GM19463 (cell line): ENCODE results near the gene ALG6.

Source experiments
- ATAC-seq: cut with Tn5 transposase; IDR thresholded peaks from one replicate; pipeline ENCODE4 v1.9.1; 2021; ENCODE audit warnings: mild to moderate bottlenecking, moderate library complexity; ENCODE audit not compliant: unreplicated experiment

The ALG6 gene

DNA sequence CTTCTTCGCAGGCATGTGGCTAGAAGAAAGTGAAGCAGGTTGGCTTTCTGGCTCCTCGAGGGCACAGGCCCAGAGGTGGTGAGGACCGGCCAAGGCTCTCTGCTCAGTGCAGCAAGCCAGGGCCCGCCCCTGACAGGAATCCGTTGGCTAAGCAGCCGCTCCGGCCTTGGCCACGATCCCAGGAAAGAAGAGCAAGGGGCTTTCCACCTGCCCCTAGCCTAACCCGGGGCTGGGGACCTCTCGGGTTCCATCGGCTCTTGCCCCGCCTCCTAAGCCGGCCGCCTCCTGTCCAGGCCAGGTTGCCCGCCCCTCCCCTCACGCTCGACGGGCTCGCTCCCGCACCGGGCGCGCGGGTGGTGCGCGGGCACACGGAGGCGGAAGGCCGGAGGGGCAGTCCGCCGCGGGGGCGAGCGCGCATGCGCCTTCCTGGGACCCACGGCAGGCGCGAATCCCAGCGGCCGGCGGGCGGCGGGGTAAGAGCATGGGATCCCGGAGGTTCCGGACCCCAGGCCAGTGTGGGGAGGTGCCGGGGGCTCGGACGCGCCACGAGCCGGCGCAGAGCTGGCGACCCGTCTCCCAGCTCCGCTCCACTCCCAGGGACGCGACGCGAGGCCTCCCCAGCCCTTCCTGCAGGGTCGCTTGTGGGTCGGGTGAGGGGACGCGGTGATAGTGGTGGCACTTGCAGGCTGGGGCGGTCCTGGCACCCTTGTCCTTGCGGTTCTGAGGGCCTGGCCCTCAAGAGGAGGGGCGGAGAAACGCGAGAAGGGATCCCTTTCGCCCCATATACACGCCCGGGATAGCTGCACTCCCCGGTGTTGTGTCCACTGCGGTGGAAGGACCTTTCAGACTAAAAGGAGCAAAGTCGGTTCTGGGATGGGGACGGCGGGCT is at the start of gene ALG6:
TSS of gene ALG6 (plus strand) at position 413 of the 889 bp plus-strand sequence. CDS start 3,351 bp downstream, outside the sequence.
- ATAC-seq: peak; percentile 93

DNA sequence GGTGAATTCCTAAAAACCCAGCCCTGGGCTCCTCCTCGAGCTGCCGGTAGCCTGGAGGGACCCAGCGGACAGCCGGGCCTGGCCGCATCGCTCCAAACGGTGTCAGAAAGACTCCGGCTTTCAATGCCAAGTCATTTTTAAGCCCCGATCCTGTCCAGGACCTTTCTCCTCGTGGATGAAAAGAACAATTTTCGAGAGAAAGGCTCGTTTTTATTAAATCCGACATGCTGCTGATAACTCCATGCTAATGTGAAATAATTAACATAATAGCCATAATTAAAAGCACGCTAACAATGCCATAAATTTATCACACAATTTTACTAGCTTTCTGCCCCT is 49.6 kb upstream of the ALG6 start:
- no peak for ATAC-seq

DNA sequence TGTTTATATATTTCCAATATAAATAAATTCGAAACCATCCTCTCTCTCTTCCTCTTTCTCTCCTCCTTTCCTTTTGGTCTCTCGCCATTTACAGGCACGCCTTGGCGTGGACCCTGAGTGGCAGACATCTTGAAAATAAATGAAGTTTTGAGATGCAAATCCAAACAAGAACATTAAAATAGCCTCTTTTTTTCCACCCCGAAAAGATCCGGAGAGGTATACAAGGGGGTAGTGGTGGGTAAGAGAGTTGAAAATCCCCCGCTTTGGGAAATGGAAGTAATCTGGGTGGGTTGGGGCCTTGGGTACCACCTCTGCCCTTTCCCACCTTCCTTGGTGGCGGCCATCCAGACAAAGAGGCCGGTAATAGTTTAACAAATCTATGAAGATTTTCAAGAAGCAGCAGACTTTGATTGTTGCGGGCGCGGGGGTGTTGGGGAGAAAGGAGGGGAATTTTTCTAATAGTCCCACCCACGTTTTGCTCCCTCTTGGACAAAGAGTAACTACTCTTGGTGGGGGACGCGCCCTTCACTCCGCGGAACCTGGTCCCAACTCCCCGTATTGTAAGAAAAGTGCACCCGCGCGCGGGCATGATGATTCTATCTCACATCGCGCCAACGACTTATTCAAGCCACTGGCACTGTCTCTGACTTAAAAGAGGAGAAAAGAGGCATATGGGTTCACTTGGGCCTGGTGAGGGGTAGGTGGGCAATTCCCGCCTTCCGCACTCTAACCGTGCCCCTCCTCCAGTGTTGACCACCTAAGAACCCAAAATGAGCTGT is 49.0 kb upstream of the ALG6 start:
- ATAC-seq: no peak

DNA sequence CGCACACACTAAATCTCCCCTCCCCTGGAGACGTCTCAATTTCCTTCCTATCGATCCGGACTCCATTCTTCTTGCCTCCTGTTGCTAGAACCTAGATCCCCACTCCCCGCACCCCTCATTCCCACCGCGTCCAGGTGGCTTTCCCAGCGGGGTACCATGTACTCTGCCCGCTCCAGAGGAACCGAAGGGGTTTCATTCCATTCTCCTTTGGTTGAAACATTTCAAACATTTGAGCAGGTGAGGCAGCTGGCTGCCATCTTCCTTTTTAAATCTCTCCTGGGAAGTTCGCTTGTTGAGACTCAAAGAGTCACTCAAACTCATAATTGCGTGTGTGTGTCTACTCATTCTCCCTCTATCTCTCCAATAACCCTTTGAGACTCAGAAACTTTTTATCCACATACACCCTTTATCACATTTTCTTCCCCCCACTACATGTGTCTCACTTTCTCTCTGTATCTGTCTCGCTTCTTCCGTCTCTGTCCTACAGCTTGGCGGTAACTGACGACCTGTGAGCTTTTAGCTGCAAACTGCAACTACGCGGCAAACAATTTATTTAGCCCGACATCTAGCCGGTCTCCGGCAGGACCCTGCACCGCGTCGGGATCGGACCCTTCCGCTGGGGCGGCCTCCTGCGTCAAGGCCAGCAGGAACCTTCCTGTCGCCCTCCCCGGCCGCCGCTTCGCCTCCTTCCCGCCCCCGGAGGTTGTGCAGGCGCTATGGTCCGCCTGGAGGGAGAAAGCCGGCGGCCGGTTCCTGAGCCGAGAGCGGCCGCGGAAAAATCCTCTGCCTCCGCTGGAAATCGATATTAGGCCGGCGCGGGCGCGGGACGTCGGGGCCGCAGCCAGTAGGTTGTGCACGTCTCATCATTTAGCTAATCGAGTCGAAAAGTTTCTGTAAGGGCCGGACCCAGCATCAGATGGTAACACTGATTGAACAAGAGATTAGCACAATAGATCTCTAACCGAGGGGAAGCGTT is 48.1 kb upstream of the ALG6 start:
- no peak for ATAC-seq

DNA sequence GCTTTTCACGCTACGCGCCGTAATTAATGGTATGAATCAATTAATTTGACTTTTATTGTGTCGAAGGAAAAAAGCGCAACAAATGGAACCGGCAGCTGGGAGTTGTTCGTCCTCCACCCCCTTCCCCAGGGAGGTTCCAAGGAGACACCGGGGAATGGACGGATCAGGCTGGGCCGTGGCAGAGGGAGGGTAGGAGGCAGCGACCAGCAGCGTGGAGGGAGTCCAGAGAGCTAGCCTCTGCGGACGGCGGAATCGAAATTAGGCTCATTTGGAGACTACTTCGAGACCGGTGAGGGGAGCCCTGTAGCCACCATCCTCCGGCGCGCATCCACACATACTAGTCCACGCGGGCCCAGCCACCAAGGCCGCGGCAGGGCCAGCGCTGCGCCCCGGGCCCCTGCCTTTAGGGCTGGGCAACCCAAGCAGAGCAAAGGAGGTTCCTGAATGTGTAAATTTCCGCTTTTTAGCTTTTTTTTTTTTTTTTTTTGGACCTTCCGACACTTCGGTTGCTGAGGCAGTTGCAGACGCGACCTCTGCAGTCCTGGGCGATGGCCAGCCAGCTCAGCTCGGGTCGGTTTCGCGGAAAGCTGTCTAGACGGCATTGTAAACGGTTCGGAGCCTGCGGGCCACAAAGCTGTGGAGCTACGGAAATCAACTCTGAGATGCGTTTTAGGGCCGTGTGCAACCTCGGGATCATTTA is 47.3 kb upstream of the ALG6 start:
- no peak for ATAC-seq

DNA sequence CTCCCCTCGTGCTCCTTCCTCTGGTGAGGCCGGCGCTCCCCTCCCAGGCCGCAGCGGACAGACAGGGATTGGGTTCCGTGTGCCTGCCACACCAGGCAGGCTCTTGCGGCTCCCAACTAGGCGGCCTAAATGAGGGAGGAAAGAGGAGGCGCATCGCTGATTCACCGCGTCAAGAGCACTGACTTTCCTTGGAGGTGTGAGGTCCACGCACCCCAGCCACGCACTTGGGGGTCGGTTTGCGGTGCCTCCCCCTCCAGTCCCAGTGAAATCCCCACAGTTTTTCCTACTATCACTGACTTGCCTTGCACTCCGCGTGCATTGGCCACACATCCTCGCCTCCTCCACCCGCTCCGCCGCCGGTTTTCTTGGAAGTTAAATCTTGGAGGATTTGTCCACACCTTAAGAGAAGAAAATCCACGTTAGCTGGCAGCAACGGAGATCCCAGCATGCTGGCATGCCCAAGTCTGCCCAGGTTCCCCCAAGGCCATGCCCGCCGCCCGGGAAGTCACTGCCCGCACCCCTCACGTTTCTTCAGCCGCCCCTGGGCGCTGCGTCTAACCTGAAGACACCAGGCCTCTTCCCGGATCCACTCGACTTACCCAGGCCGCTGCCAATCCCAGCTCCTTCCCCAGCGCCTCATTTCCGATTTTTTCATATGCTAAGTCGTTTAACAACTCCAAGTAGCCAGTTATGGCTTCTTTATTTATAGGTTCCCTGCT is 46.2 kb upstream of the ALG6 start:
- no peak for ATAC-seq

DNA sequence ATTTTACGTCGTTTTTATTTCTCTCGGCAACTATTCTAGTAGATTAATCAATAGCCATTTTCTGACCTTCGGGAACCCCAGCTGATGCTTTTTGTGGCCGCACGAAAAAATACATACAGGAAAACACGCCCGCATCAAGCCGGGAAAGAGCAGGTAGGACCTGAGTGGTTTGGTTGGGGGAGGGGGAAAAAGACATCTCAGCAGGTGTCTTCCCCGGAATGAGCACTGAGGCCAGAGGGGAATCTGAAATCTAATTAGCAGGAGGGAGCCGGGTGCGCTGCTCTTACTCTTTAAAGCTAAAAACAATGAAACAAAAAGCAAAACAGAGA is 45.7 kb upstream of the ALG6 start:
- ATAC-seq: no peak

DNA sequence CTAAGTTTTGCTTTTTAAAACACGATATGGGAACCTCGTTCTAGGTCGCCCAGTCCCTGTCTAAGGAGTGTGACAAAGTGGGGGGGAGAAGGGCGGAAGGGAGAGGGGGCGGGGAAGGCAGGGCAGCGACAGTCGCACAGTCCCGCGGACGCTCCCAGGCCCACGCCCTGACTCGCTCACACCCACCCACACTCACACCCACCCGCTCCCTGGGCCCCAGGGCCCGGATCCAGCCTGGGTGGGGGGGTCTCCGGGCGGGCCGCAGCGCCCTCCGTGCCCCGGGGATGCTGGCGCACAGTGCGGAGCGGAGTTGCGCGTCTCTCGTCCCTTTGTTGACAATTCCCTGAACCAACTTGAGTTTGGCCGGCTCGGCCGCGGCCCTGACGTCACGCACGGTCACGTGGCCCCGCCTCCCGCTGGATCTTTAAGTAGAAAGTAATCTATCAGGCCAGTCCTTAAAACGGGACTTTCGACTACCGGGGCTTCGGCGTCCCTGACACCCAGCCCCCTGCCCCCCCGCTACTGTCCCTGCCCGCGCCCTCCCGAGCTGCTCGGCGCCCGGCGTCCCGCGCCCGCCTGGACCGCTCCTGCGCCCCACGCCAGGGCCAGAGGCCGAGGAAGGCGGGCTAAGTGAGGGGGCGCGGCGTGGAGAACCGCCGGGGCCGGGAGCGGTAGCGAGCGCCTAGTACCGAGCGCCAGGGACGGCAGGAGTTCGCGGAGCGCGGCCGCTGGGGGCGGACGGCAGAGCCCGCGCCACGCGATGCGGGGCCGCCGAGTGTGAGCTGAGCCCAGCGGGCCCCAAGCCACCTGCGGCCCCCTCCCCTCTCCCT is 45.1 kb upstream of the ALG6 start, which contains the start of gene FOXD3:
TSS of gene FOXD3 (plus strand) at position 454 of the 830 bp plus-strand sequence. CDS start 492 bp downstream, outside the sequence.
- ATAC-seq: no peak

DNA sequence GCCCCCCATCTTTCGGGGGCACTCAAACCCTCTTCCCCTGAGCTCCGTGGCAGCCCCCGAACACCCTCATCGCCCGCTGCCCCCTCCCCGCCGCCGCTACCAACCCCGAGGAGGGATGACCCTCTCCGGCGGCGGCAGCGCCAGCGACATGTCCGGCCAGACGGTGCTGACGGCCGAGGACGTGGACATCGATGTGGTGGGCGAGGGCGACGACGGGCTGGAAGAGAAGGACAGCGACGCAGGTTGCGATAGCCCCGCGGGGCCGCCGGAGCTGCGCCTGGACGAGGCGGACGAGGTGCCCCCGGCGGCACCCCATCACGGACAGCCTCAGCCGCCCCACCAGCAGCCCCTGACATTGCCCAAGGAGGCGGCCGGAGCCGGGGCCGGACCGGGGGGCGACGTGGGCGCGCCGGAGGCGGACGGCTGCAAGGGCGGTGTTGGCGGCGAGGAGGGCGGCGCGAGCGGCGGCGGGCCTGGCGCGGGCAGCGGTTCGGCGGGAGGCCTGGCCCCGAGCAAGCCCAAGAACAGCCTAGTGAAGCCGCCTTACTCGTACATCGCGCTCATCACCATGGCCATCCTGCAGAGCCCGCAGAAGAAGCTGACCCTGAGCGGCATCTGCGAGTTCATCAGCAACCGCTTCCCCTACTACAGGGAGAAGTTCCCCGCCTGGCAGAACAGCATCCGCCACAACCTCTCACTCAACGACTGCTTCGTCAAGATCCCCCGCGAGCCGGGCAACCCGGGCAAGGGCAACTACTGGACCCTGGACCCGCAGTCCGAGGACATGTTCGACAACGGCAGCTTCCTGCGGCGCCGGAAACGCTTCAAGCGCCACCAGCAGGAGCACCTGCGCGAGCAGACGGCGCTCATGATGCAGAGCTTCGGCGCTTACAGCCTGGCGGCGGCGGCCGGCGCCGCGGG is 44.2 kb upstream of the ALG6 start:
- no peak for ATAC-seq

DNA sequence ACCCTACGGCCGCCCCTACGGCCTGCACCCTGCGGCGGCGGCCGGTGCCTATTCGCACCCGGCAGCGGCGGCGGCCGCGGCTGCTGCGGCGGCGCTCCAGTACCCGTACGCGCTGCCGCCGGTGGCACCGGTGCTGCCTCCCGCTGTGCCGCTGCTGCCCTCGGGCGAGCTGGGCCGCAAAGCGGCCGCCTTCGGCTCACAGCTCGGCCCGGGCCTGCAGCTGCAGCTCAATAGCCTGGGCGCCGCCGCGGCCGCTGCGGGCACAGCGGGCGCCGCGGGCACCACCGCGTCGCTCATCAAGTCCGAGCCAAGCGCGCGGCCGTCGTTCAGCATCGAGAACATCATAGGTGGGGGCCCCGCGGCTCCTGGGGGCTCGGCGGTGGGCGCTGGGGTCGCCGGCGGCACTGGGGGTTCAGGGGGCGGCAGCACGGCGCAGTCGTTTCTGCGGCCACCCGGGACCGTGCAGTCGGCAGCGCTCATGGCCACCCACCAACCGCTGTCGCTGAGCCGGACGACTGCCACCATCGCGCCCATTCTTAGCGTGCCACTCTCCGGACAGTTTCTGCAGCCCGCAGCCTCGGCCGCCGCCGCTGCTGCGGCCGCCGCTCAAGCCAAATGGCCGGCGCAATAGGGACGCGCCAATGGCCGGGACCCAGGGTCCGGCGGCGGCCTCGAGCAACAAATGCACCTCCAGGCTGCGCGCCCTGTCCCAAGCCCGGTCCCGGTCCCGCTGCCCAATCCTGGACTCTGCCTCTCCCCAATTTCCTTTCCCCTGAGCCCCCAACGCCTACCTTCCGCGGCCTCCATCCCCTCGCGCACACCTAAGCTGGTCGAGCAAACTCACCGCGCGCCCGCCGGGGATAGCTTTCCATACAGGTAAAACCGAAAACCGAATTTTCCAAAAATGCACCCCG is 43.3 kb upstream of the ALG6 start:
- ATAC-seq: no peak

DNA sequence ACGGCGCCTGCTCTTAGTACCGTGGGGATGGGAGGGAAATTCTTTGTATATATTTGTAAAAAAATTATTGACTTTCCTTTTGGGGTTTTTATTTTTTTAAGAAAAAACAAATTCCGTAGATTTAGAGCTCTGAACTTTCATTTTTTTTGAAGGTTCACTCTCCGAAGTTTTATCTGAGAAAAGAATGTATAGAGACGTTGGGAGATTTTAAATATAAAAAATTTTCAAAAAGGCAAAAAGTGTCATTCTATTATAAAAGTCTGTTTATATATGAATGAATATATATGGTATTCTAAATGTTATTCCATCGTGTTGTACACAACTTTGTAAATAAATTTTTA is 42.7 kb upstream of the ALG6 start:
- ATAC-seq: no peak

DNA sequence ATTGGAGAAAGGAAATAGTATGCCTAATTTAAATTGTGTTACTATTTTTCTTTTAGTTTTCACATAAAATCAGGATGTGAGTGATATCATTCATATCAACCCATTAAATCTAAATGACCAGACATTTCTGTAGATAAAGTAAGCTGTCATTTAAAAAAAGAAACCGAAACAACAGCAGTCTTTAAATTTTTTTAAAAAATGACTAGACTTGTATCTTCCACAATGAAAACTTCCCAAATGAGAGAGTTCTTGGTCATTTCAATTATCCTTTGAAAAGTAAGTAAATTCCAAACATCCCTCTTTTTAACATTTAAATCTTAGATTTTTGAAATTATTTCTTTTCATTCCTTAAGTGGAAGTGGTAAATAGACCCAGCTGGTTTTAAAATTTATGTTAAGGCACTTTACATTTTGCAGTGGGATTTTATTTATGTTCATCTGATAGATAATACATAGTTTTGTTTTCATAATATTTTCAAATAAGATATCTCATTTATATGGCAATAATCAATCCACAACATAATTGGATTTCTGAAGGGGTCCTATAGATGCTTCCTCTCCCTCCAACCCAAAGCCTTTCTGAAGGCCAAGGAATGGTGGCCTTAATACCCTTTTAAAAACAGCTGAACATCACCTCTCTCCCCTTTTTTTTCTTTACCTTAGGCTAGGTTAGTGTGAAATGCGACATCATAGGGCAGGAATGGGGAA is 42.0 kb upstream of the ALG6 start:
- ATAC-seq: no peak

DNA sequence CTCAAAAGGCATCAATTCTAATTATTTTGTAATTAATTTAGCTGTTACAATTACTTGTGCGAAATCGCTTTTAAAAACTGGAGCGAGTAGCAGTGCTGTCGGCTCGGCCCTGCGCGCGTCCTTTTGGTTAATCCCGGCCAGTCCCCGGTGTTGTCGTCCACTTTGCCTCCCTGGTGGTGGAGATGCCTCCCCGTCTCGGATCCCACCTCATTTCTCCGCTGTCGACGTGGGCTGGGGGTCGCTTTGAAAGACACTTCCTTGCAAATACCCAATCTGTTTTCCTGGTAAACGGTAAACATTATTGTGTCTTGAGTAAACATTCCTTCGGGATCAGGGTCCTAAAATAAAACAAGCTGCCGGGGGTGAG is 41.3 kb upstream of the ALG6 start:
- ATAC-seq: no peak

DNA sequence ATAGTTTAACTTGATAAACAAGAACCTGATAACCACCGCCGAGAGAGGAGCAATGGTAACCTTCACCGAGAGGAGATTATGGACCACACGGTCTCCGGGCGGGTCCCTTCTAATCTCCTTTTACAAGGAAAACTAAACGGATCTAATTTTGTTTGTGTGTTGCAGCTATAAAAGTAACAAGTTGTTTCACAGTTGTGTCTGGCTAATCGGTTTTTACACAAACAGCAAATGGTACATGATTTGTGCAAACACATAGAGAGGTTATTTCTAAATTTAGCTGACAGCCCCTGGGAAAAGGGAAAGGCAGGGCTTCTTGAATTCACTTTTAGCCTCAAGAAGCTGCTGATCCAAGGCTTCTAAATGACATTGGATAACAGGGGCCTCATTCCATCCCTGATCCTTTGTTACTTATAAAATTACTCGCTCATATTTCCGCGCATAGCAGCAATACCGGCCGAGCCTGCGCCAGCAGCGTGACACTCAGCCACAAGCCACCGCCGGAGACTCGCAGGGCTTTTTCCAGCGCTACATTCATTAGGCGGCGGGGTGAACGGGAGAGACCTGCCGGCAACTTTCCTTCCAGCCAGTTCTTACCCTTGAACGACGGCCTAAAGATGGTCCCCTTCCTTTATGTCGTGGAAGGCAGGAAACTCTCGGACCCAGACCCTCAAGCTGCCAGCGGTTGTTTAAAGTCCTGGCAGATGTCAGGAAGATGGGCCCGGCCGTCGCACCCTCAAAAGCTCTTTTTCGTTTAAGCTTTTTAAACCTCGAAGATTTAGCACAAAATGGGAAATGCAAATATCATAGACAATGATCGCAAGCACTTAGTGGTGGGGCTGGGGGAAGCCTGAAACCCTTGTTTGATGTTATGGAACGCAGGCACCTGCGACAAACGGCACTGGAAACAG is 40.7 kb upstream of the ALG6 start:
- no peak for ATAC-seq

DNA sequence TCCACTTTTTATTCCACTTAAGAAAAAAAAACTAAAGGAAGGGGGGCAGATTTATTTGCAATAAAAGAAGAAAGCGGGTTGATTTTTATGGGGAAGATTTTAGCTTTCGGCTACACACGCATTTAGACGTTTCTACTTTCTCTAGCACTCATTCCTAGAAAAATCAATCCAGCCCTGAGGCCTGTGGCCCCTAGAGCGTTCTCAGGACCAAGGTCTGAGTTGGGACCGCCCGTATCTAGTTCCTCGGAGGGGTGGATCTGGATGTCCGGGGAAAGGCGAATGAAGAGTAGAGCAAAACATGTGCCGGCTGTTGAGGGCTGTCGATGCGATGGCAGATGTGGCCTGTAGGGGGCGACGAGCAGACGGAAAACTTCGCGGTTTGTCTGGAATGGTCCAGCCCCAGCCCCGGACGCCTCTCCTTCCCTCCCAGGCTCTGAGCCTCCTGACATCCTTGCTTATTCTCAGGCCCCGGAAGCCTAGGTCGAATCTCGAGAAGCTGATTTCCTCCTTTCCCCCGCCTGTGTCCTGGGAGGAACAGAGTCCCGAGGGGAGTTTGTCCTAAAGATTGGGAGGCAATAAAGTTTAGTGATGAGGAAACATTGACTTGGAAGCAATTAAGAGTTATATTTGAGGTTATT is 39.9 kb upstream of the ALG6 start:
- peak; percentile 62 for ATAC-seq
